Fibroblast of skin of right quadriceps (primary cell): Measurements from ENCODE around the gene GPR75.

Source experiments
- DNase-seq: peaks from one replicate; pipeline ENCODE4 v3.0.0-alpha.2; 2013

The GPR75 gene

GRCh38 chr2:53859206-53860181 is at the start of gene GPR75:
Gene GPR75, minus strand, starts transcription at chr2:53859967. Its CDS starts 5,211 bp downstream, at chr2:53854756.
- peak; percentile 17 for DNase-seq

GRCh38 chr2:53907582-53907981 is 47.8 kb upstream of the GPR75 start:
- no peak for DNase-seq

GRCh38 chr2:53905396-53905795 is 45.6 kb upstream of the GPR75 start:
- DNase-seq = no peak

DNA sequence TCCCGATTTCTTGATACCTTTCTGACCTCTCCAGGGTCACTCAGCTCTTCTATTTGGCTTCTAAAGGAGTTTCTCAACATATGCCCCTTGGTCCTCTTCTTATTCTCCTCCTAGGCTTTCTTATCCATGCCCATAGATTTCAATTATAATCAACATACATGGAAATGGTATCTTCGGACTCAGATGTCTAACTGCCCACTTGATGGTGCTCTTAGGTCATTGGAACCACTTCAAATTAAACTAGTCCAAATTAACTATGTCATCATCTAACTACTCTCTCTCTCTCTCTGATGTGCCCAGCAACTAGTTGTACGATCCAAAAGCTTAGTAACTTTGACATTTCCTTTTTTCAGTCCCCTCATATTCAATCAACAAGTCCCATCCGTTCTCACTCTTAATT is 43.2 kb upstream of the GPR75 start:
- DNase-seq = no peak

GRCh38 chr2:53901192-53901591 is 41.4 kb upstream of the GPR75 start:
- DNase-seq = no peak

DNA sequence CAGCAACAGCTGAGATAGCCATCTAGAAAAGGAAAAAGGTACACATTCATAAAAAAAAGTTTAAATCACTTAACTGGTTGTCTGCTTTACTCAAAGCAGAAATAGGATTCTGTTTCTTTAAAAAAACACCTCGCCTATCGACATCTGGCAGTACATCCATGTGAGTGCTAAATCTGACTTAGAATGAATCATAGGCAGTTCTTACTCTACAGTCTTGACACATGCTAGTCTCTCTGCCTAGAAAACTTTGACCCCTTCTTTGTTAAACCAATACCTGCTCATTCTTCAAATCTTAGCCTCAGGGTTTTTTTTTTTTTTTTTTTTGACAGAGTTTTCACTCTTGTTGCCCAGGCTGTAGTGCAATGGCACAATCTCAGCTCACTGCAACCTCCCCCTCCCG is 37.1 kb upstream of the GPR75 start:
- peak; percentile 51 for DNase-seq

GRCh38 chr2:53886406-53887280 is 26.9 kb upstream of the GPR75 start:
- no peak for DNase-seq

DNA sequence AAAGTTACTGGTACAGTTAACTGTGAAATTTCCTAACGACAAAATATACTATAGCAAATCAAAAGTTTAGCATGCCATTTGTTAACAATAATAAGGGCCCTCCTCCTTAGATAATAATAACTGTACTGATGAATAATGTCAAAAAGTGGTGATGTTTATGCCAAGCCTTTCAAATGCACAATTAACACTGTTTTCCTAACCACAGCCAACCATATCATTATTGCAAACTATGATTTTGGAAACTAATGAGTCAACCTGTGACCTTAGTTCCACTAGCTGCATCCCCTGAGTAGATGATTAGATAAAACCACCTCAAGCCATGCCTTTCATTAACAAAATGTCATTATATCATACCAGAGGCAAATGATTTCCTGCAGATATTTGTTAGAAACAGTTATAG is 25.1 kb upstream of the GPR75 start:
- no peak for DNase-seq

DNA sequence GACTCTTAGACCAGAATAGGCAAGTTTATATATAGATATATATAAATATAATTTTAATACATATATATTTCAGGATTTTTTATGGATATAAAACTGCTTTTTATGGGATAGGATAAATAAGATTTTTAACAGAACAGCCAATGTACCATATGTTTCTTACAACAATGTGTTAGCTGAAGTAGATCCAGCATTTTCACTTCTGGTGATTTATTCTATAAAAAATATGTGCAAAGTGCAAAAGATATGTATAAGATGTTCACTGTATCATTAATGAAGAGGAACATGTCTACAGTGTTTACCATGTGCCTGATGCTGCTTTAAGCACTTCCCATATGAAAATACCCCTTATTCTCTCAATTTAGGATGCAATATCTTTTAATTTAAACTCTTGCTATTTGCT is 22.2 kb upstream of the GPR75 start:
- no peak for DNase-seq

DNA sequence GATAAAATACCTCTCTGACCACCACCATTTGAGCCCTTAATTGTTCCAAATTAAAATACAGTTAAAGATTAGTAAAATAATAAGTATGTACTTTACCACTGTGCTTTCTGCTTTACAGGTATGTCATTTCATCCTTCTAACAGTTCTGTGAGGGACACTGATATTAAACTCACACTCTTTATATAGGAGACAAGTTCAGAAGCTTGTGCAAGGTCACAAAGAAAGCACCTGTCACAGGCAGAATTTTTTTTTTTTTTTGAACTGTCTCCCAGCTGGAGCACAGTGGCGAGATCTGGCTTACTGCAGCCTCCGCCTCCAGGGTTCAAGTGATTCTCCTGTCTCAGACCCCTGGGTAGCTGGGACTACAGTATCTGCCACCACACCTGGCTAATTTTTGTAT is 21.6 kb upstream of the GPR75 start:
- no peak for DNase-seq

- DNase-seq = peak; percentile 76
Measured at GRCh38 chr2:53880756-53881155, 21.0 kb upstream of the GPR75 start.

DNA sequence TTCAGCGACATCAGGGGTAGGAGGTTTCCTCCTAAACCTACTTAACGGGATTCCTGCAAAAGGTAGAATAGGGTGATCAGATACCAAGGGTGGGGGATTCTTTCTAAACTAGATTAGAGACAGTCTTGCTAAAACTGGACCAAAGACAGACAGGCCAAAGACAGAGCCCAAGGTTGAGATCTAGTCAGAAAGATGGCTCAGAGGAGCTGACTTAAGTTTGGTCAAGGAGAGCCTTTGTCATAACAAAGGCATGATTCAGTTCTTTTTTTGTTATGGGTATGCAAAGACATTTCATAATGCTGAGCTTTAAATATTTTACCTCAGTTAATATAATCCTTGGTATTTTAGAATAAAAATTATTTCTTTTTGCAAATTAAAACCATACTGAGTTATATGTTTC is 17.8 kb upstream of the GPR75 start:
- no peak for DNase-seq

GRCh38 chr2:53877112-53877511 is 17.3 kb upstream of the GPR75 start:
- DNase-seq = no peak

DNA sequence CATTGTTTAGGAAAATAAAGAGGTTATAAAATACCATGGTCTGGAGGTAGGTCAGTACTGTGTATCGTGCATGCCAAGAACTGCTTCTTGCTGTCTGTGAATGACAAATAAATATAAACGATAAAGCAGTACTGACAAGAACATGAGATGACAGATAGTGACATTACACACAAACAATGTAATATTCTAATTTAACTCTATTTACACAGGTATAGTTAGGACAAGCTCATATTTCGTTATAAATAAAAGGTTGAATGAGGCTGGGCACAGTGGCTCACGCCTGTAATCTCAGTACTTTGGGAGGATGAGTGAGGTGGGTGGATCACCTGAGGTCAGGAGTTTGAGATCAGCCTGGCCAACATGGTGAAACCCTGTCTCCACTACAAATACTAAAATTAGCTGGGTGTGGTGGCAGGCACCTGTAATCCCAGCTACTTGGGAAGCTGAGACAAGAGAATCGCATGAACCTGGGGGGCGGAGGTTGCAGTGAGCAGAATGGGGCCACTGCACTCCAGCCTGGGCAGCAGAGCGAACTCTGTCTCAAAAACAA is 14.7 kb upstream of the GPR75 start:
- no peak for DNase-seq

GRCh38 chr2:53867773-53868172 is 8.0 kb upstream of the GPR75 start:
- DNase-seq = no peak

DNA sequence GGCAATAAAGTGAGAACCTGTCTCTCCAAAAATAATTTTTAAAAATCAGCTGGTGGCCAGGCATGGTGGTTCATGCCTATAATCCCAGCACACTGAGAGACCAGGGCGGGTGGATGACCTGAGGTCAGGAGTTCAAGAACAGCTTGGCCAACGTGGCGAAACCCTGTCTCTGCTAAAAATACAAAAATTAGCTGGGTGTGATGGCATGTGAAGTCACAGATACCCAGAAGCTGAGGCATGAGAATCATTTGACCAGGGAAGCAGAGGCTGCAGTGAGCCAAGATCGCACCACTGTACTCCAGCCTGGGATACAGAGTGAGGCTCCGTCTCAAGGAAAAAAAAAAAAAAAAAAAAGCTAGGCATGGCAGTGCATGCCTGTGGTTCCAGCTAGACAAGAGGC is 7.4 kb upstream of the GPR75 start:
- no peak for DNase-seq

GRCh38 chr2:53865962-53866361 is 6.2 kb upstream of the GPR75 start:
- DNase-seq = no peak

DNA sequence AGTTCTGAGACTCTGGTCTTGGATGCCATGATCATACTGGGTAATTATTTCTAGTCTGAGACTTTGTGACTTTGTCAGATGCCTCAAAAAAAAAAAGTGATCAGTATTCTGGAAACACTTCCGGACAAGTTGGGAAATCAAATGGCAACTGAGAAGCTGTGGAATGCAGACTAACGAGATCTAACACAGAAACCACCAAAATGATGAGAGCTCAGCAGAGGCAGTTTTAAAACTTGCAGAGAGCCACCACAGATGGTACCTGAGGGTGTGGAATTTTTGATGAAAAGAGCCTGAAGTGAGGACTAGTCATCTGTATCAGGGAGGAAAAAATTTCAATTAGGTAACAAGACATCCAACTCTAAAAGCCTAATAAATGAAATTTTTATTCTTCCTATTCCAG is 5.5 kb upstream of the GPR75 start:
- DNase-seq = no peak

DNA sequence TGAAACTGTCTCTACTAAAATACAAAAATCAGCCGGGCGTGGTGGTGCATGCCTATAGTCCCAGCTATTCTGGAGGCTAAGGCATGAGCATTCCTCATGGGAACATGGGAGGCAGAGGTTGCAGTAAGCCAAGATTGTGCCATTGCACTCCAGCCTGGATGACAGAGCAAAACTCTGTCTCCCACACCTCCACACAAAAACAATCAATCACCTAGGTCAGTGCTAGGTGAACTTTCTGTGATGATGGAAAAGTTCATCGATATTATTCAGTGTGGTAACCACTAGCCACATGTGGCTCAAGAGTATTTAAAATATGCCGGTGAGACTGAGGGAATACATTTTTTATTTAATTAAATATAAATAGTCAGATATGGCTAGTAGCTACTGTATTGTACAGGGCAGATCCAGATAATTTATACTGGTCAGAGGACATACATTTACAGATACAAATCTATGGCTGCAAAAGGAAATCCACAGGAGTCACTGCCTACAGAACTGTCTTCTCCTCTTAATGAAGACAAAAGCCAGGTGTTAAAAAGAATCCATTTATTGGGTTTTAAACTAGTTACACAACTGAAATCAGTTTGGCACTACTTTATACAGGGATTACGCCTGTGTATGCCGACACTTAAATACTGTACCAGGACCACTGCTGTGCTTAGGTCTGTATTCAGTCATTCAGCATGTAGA is 3.9 kb upstream of the GPR75 start:
- no peak for DNase-seq

GRCh38 chr2:53861824-53862223 is 2.1 kb upstream of the GPR75 start:
- no peak for DNase-seq

DNA sequence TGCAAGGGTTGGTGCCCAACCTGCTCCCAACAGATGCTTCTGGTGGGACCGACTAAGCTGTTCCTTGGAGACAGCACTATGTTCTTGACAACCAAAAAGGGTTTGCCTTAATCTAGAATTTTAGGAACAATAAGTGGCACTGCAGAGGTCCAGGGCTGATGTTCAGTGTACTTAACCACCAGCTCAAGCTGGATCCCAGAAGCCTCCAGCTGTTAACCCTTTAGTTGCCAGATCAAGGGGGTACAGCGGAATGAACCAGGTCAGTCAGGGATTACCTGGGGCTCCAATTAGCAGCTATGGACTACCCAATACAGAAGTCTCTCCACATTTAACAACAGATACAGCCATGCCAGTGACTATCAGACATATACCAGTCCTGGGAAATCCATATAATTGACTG is 3.5 kb downstream of the GPR75 start:
- no peak for DNase-seq

DNA sequence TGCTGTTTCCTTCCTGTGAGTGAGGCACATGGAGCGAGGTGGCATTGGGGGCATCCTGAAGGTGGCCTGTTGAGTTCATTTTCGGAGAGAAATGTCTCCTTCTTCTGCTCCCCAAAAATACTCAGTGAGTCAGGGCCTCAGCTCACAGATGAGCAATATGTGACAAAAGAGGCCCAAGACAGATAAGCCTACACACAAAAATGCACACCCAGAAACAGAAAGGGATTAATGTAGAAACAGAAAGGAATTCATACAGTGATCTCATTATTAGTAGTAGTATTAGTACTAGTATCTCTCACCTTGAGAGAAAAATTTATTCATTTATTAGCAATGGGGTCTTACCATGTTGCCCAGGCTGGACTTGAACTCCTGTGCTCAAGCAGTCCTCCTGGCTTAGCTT is 5.1 kb downstream of the GPR75 start:
- no peak for DNase-seq

- DNase-seq = no peak
Measured at GRCh38 chr2:53852532-53852931, 7.2 kb downstream of the GPR75 start.
